ENCODE measurements around the gene CEP43. TPM values are rescaled to one million over a fixed set of nuclear protein-coding genes. Genes with fewer than 3 reads are reported as not detected.
"Not testable (repeated sequence)": the region's sequence is repeated elsewhere in the genome, so short reads cannot be mapped to it uniquely, and the experiment has no call there.

The CEP43 gene
- total RNA-seq, 4 donors from 2014 or later, result 3.6 to 31.0 (median 14.3) TPM

DNA sequence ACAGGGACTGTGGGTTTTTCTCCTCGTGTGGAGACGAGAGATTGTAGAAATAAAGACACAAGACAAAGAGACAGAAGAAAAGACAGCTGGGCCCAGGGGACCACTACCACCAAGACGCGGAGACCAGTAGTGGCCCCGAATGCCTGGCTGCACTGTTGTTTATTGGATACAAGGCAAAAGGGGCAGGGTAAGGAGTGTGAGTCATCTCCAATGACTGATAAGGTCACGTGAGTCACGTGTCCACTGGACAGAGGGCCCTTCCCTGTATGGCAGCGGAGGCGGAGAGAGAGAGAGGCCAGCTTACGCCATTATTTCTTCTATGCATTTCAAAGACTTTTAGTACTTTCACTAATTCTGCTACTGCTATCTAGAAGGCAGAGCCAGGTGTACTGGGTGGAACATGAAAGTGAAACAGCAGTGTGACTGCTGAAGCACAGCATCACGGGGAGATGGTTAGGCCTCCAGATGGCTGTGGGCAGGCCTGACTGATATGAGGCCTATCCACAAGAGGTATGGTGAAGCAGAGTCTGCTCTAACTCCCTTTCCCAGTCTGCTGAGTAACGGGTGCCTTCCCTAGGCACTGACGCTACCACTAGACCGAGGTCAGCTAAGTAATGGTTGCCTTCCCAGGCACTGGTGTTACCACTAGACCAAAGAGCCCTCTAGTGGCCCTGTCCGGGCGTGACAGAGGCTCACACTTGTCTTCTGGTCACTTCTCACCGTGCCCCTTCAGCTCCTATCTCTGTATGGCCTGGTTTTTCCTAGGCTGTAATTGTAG is 48.1 kb upstream of the CEP43 start:
- H3K9me3 ChIP-seq; H3K4me3 ChIP-seq; H3K27me3 ChIP-seq; in situ Hi-C loops (cut with MboI; ENCODE audit: low pct_ligation_motif_present in 1 of 4, low pct_unique_long_range_greater_than_20kb in 1 of 4, low sequenced_read_pairs in 3 of 4): not testable (repeated sequence)
- TF ChIP-seq, protein P1, sequence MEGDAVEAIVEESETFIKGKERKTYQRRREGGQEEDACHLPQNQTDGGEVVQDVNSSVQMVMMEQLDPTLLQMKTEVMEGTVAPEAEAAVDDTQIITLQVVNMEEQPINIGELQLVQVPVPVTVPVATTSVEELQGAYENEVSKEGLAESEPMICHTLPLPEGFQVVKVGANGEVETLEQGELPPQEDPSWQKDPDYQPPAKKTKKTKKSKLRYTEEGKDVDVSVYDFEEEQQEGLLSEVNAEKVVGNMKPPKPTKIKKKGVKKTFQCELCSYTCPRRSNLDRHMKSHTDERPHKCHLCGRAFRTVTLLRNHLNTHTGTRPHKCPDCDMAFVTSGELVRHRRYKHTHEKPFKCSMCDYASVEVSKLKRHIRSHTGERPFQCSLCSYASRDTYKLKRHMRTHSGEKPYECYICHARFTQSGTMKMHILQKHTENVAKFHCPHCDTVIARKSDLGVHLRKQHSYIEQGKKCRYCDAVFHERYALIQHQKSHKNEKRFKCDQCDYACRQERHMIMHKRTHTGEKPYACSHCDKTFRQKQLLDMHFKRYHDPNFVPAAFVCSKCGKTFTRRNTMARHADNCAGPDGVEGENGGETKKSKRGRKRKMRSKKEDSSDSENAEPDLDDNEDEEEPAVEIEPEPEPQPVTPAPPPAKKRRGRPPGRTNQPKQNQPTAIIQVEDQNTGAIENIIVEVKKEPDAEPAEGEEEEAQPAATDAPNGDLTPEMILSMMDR (IDR thresholded peaks at IDR 0.05), result peak; percentile 48 to 68 (median 63)
- intact Hi-C loops (cut with DNase I; ENCODE audit: low total_unique reads), result loop anchor here (10.0 kb wide), 1 partner anchor 166 kb away; no protein-coding TSS in a partner anchor
- peaks cover 0 to 45% (median 18%) of the 10 kb centered on the region in 4 donors for H3K4me1 ChIP-seq
- DNase-seq, result peak; percentile 78
- peaks cover 0 to 17% (median 1%) of the 10 kb centered on the region in 4 donors for H3K36me3 ChIP-seq
- peak overlapping the region; percentile 74 to 81 (median 80) for H3K27ac ChIP-seq
- WGBS, 2 donors (ENCODE audit: low coverage in 1 of 2), result 50% methylated on average over 17 of the region's 17 CpGs; no CpG with 5 or more reads in 1 of the 2 donors

DNA sequence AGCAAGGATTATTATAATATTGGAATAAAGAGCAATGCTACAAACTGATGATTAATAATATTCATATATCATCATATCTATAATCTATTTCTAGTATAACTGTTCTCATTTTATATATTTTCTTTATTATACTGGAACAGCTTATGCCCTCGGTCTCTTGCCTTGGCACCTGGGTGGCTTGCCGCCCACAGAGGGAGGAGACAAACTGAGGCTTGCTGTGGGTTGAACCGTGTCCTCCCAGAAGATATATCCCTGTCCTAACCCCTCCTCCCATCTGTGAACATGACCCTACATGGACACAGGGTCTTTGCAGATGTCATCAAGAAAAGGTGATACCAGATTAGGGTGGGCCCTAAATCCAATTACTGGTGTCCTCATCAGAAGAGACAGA is 47.5 kb upstream of the CEP43 start:
- Histone ChIP-seq H3K27me3 (no peaks in the 10 kb centered on the region), H3K4me3 (no peak overlapping the region), H3K36me3 (peaks cover 0 to 12% (median 0%) of the 10 kb centered on the region in 4 donors), H3K4me1 (peaks cover 0 to 45% (median 19%) of the 10 kb centered on the region in 4 donors), H3K27ac (peak overlapping the region; percentile 74 to 81 (median 80)), H3K9me3 (no peaks in the 10 kb centered on the region)
- no peak for DNase-seq
- TF ChIP-seq POLR2A (IDR thresholded peaks at IDR 0.05), result no peak
- TF ChIP-seq, protein P1 (IDR thresholded peaks at IDR 0.05), result no peak
- WGBS, 2 donors (ENCODE audit: low coverage in 1 of 2), result 57 to 77% methylated on average over 3 of the region's 3 CpGs
- intact Hi-C loops (cut with DNase I; ENCODE audit: low total_unique reads), result loop anchor here (10.0 kb wide), 1 partner anchor 167 kb away; no protein-coding TSS in a partner anchor
- in situ Hi-C loops (cut with MboI; ENCODE audit: low pct_ligation_motif_present in 1 of 4, low pct_unique_long_range_greater_than_20kb in 1 of 4, low sequenced_read_pairs in 3 of 4), result no loop called here

DNA sequence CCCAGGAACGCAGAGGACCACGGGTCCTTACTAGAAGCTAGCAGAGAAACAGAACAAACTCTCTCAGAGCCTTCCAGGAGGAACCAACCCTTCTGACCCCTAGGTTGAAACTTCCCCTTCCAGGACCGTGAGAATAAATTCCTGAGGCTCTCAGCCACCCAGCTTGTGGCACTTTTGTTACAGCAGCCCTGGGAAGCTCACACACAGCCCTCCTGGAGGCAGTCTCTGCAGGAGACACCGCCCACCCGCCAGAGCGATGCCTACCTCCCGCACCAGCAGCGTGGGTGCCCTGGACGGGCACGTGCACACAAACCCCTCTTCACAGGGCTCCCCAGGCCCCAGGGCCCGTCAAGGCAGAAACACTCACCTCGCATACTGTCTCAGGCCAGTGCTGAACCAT is 47.1 kb upstream of the CEP43 start:
- no peak for DNase-seq
- Histone ChIP-seq H3K27ac (peak overlapping the region; percentile 74 to 81 (median 80)), H3K36me3 (peaks cover 0 to 7% (median 0%) of the 10 kb centered on the region in 4 donors), H3K27me3 (no peaks in the 10 kb centered on the region), H3K9me3 (no peaks in the 10 kb centered on the region), H3K4me3 (no peak overlapping the region), H3K4me1 (peaks cover 0 to 46% (median 21%) of the 10 kb centered on the region in 4 donors)
- intact Hi-C loops (cut with DNase I; ENCODE audit: low total_unique reads), result loop anchor here (10.0 kb wide), 1 partner anchor 167 kb away; no protein-coding TSS in a partner anchor
- WGBS, 2 donors (ENCODE audit: low coverage in 1 of 2), result 78 to 92% methylated on average over 3 to 12 of the region's 12 CpGs
- no peak for TF ChIP-seq POLR2AphosphoS5 (IDR thresholded peaks at IDR 0.05)
- TF ChIP-seq, protein P1 (IDR thresholded peaks at IDR 0.05), result no peak
- TF ChIP-seq POLR2A (IDR thresholded peaks at IDR 0.05), result no peak
- no peak for TF ChIP-seq EP300 (IDR thresholded peaks at IDR 0.05; ENCODE audit: low read depth)
- in situ Hi-C loops (cut with MboI; ENCODE audit: low pct_ligation_motif_present in 1 of 4, low pct_unique_long_range_greater_than_20kb in 1 of 4, low sequenced_read_pairs in 3 of 4), result no loop called here

DNA sequence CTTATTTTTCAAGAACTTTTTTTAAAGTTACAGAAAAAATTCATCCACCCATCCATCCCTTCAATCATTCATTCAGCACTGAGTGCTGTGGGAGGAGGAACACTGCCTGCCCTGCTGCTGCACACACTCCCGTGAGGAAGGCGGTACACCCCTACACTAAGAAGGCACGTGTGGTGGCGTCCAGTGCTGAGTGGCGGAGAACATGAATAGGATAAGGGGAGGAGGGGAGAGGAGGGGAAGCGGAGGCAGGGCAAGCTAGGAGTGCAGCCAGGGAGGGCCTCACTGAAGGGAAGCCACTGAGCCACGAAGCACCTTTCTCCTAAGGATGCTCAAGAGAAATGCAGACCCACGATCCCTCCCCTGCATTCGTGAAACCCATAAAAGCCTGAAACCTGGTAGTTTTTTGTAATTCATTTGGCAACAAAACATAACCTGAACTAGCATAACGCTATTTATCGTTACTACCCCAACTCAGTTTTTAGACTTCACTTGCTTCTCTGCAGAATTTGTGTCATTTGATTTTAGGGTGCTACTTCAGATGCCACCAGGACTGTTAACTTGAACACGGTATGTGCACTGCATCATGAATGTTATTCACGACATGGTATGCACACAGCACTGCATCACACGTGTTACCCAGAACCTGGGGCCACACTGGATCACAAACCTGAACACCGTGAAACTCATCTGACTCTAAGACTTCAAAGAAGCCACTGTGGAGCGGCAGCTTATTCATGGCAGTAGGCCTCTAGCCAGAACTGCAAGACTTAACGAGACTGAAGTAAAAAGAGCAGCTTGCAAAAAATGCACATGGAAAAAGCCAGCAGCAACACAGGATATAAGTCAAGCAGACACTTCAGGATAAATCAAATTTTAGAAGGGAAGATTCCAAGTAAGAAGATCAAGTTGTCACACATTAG is 46.4 kb upstream of the CEP43 start:
- TF ChIP-seq POLR2A (IDR thresholded peaks at IDR 0.05), result no peak
- no peak for TF ChIP-seq EP300 (IDR thresholded peaks at IDR 0.05; ENCODE audit: low read depth)
- TF ChIP-seq POLR2AphosphoS5 (IDR thresholded peaks at IDR 0.05), result no peak
- TF ChIP-seq, protein P1 (IDR thresholded peaks at IDR 0.05), result no peak
- in situ Hi-C loops (cut with MboI; ENCODE audit: low pct_ligation_motif_present in 1 of 4, low pct_unique_long_range_greater_than_20kb in 1 of 4, low sequenced_read_pairs in 3 of 4), result no loop called here
- Histone ChIP-seq H3K36me3 (peaks cover 0 to under 1% (median 0%) of the 10 kb centered on the region in 4 donors), H3K4me3 (no peak overlapping the region), H3K27me3 (no peaks in the 10 kb centered on the region), H3K27ac (peak overlapping the region in 3 of 4 donors; percentile 80 to 81 (median 80)), H3K9me3 (no peaks in the 10 kb centered on the region), H3K4me1 (peaks cover 4 to 53% (median 26%) of the 10 kb centered on the region in 4 donors)
- WGBS, 2 donors (ENCODE audit: low coverage in 1 of 2), result 89 to 93% methylated on average over 12 to 17 of the region's 17 CpGs
- no peak for DNase-seq
- intact Hi-C loops (cut with DNase I; ENCODE audit: low total_unique reads), result loop anchor here (10.0 kb wide), 1 partner anchor 168 kb away; no protein-coding TSS in a partner anchor
